GM21737 (cell line): ENCODE measurements around the gene ANO2.

Experiments
- ATAC-seq: cut with Tn5 transposase; IDR thresholded peaks from one replicate; pipeline ENCODE4 v1.9.1; 2021; ENCODE audit warnings: mild to moderate bottlenecking, moderate library complexity; ENCODE audit not compliant: unreplicated experiment

ANO2 gene

GRCh38 chr12:5630726-5631125, 314.3 kb downstream of the ANO2 start:
- ATAC-seq = no peak

- no peak for ATAC-seq
Observed at GRCh38 chr12:5628501-5628900, 316.6 kb downstream of the ANO2 start.

- no peak for ATAC-seq
Observed at GRCh38 chr12:5627053-5627630, 317.9 kb downstream of the ANO2 start.

GRCh38 chr12:5626151-5626550, 318.9 kb downstream of the ANO2 start:
- no peak for ATAC-seq

GRCh38 chr12:5624486-5625272, 320.4 kb downstream of the ANO2 start:
- ATAC-seq = no peak

GRCh38 chr12:5623411-5623810, 321.6 kb downstream of the ANO2 start:
- ATAC-seq = no peak

- no peak for ATAC-seq
Observed at GRCh38 chr12:5622280-5622679, 322.8 kb downstream of the ANO2 start.

- ATAC-seq = no peak
Observed at GRCh38 chr12:5621329-5621728, 323.7 kb downstream of the ANO2 start.

- no peak for ATAC-seq
Observed at GRCh38 chr12:5620896-5621295, 324.2 kb downstream of the ANO2 start.

GRCh38 chr12:5619628-5620027, 325.4 kb downstream of the ANO2 start:
- ATAC-seq = no peak

- no peak for ATAC-seq
Observed at GRCh38 chr12:5616854-5617253, 328.2 kb downstream of the ANO2 start.

GRCh38 chr12:5615760-5616159, 329.3 kb downstream of the ANO2 start:
- ATAC-seq = no peak

- no peak for ATAC-seq
Observed at GRCh38 chr12:5614256-5614655, 330.8 kb downstream of the ANO2 start.

GRCh38 chr12:5612556-5613410, 332.3 kb downstream of the ANO2 start:
- no peak for ATAC-seq

- ATAC-seq = no peak
Observed at GRCh38 chr12:5611162-5611561, 333.9 kb downstream of the ANO2 start.

- no peak for ATAC-seq
Observed at GRCh38 chr12:5599378-5599777, 345.7 kb downstream of the ANO2 start.

GRCh38 chr12:5593998-5594397, 351.1 kb downstream of the ANO2 start:
- ATAC-seq = no peak

GRCh38 chr12:5593086-5593485, 352.0 kb downstream of the ANO2 start:
- ATAC-seq = no peak

GRCh38 chr12:5592310-5592709, 352.7 kb downstream of the ANO2 start:
- no peak for ATAC-seq

GRCh38 chr12:5590316-5590715, 354.7 kb downstream of the ANO2 start:
- no peak for ATAC-seq

GRCh38 chr12:5589054-5589453, 356.0 kb downstream of the ANO2 start:
- ATAC-seq = no peak

GRCh38 chr12:5588591-5588990, 356.5 kb downstream of the ANO2 start:
- ATAC-seq = no peak
